AG09319 (cell line): ENCODE measurements around the gene ADORA2A.

ENCODE experiments used
- DNase-seq: peaks from one replicate; pipeline ENCODE4 v3.0.0-alpha.2; 2010; ENCODE audit warnings: low read depth; ENCODE audit errors: extremely low read depth
- CTCF ChIP-seq: IDR thresholded peaks from 2 replicates; pipeline ENCODE4 v1.5.1; 2011; ENCODE audit warnings: low read depth, mild to moderate bottlenecking, inconsistent platforms, low read length, moderate library complexity

ADORA2A gene

GRCh38 chr22:24434471-24435322 lies 7.3 kb downstream of the ADORA2A start:
- DNase-seq, result no peak
- TF ChIP-seq CTCF, result no peak

- no peak for TF ChIP-seq CTCF
- no peak for DNase-seq
Observed at GRCh38 chr22:24435323-24435645, 7.9 kb downstream of the ADORA2A start.

GRCh38 chr22:24435861-24436371 lies 8.5 kb downstream of the ADORA2A start:
- no peak for DNase-seq
- TF ChIP-seq CTCF, result no peak

GRCh38 chr22:24436553-24436952 lies 9.2 kb downstream of the ADORA2A start:
- no peak for DNase-seq
- no peak for TF ChIP-seq CTCF

GRCh38 chr22:24437091-24437490 lies 9.7 kb downstream of the ADORA2A start:
- TF ChIP-seq CTCF, result no peak
- DNase-seq, result no peak

GRCh38 chr22:24437741-24438328 lies 10.4 kb downstream of the ADORA2A start:
- no peak for TF ChIP-seq CTCF
- DNase-seq, result no peak

- DNase-seq, result no peak
Observed at GRCh38 chr22:24440270-24440717, 12.9 kb downstream of the ADORA2A start.

More at GRCh38 chr22:24440270-24440717, 12.9 kb downstream of the ADORA2A start:
- TF ChIP-seq CTCF, result no peak
